ENCODE results near the gene MTA1.

DNA sequence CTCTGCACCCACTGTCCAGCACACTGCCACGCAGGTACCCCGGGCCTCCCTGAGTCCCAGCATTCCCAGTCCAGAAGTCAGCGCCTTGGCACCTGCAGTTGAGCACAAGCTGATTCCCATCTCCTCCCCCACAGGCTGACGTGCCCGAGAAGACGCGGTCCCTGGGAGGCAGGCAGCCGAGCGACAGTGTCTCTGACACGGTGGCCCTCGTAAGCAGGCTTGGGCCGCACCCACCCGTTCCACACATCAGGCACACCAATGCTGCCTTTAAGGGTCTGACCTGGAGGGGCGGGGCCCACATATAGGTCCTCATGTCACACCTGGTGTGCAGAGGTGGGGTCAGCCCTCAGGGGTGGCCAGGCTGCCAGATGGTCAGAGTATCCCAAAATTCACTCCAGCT is 39.7 kb upstream of the MTA1 start:
- TF ChIP-seq, protein P1, sequence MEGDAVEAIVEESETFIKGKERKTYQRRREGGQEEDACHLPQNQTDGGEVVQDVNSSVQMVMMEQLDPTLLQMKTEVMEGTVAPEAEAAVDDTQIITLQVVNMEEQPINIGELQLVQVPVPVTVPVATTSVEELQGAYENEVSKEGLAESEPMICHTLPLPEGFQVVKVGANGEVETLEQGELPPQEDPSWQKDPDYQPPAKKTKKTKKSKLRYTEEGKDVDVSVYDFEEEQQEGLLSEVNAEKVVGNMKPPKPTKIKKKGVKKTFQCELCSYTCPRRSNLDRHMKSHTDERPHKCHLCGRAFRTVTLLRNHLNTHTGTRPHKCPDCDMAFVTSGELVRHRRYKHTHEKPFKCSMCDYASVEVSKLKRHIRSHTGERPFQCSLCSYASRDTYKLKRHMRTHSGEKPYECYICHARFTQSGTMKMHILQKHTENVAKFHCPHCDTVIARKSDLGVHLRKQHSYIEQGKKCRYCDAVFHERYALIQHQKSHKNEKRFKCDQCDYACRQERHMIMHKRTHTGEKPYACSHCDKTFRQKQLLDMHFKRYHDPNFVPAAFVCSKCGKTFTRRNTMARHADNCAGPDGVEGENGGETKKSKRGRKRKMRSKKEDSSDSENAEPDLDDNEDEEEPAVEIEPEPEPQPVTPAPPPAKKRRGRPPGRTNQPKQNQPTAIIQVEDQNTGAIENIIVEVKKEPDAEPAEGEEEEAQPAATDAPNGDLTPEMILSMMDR (conservative IDR thresholded peaks at IDR 0.05; ENCODE audit: low read length), result no peak
- no peak for TF ChIP-seq EZH2phosphoT487 (IDR thresholded peaks at IDR 0.05; ENCODE audit: borderline replicate concordance, low read depth, low read length)

All from OCI-LY7 (cell line).